Endothelial cell of umbilical vein (primary cell): ENCODE data around the gene STN1. TPM values are rescaled to one million over a fixed set of nuclear protein-coding genes. Genes with fewer than 3 reads are reported as not detected.

Experiments
- BruUV-seq: library from RNA; stranded (reverse); fragments of 400-500 nt; replicated peaks from 2 replicates; lab custom pipeline; 2021; lab: Mats Ljungman, UMichigan
- CTCF ChIA-PET: fragments of 300-600, 350-600 bp; sonication (Branson Sonifier 250); formaldehyde crosslinking; loops from one replicate; lab custom pipeline; 2021; ENCODE audit warnings: antibody characterized with exemption, inconsistent platforms; lab: Charles Lee
- POLR2A ChIA-PET: fragments of 300-600, 350-600 bp; sonication (Branson Sonifier 250); formaldehyde crosslinking; loops from one replicate; lab custom pipeline; 2021; ENCODE audit warnings: antibody characterized with exemption, inconsistent platforms; lab: Charles Lee
- DNase-seq: peaks from one replicate; pipeline ENCODE4 v3.0.0-alpha.2; 2011; ENCODE audit warnings: low read depth, low spot score
- FAIRE-seq: peaks from 2 replicates; lab custom pipeline; 2011; peaks lifted over from hg19 to GRCh38; lab: Jason Lieb, UNC
- H2AFZ ChIP-seq: 2 replicates; pipeline ENCODE4 v1.6.0; 2012; ENCODE audit warnings: low read depth, low read length, control low read depth, inconsistent platforms
- H3K27ac ChIP-seq: 2 replicates; pipeline ENCODE4 v1.5.1; 2011; ENCODE audit warnings: low read depth, mild to moderate bottlenecking, control low read depth, low read length, moderate library complexity; ENCODE audit not compliant: insufficient read depth
- H3K27me3 ChIP-seq, 2 experiments: 2 replicates each; pipeline versions ENCODE4 v1.6.0 to v1.6.1; 2011; ENCODE audit warnings: low read length in 2 of 2, mixed read lengths in 1 of 2; ENCODE audit not compliant: control insufficient read depth in 2 of 2, insufficient read depth in 2 of 2
- H3K36me3 ChIP-seq, 2 experiments: 2 replicates in 1 of 2; 3 replicates in 1 of 2; pipeline ENCODE4 v1.5.1; 2011; ENCODE audit warnings: low read length in 2 of 2, mild to moderate bottlenecking in 1 of 2, moderate library complexity in 1 of 2; ENCODE audit not compliant: control insufficient read depth in 2 of 2, insufficient read depth in 2 of 2; ENCODE audit errors: extremely low read depth in 1 of 2
- H3K4me1 ChIP-seq: 3 replicates; pipeline ENCODE4 v1.5.1; 2011; ENCODE audit warnings: mild to moderate bottlenecking, low read length; ENCODE audit not compliant: control insufficient read depth, insufficient read depth; ENCODE audit errors: extremely low read depth
- H3K4me2 ChIP-seq: 2 replicates; pipeline ENCODE4 v1.6.1; 2011; ENCODE audit warnings: low read length, control low read depth, mixed read lengths; ENCODE audit not compliant: insufficient read depth
- H3K4me3 ChIP-seq, 3 experiments: fragments of 200-600 bp in 1 of 3; sonication (generic), shearing (Covaris generic) in 1 of 3; replicated peaks in 1 of 3; 2 replicates each; pipeline ENCODE4 v1.5.1; 2011 to 2016; ENCODE audit warnings: control low read depth in 3 of 3, low read length in 3 of 3, mild to moderate bottlenecking in 2 of 3, inconsistent platforms in 1 of 3, low read depth in 1 of 3, moderate library complexity in 1 of 3; ENCODE audit not compliant: insufficient read depth in 1 of 3
- H3K79me2 ChIP-seq: 2 replicates; pipeline ENCODE4 v1.6.0; 2012; ENCODE audit warnings: low read length, inconsistent platforms; ENCODE audit not compliant: control insufficient read depth, insufficient read depth
- H3K9ac ChIP-seq: replicated peaks from 2 replicates; pipeline ENCODE3; 2011; ENCODE audit warnings: low read length, control low read depth; ENCODE audit not compliant: insufficient read depth; ENCODE audit errors: extremely low read depth
- H3K9me1 ChIP-seq: replicated peaks from 3 replicates; pipeline ENCODE4 v1.6.0; 2011; ENCODE audit warnings: mild to moderate bottlenecking, low read length; ENCODE audit not compliant: control insufficient read depth, insufficient read depth; ENCODE audit errors: extremely low read depth
- H3K9me3 ChIP-seq: replicated peaks from 2 replicates; pipeline ENCODE4 v1.5.1; 2012; ENCODE audit warnings: low read length, inconsistent platforms; ENCODE audit not compliant: control insufficient read depth, insufficient read depth
- H4K20me1 ChIP-seq: replicated peaks from 2 replicates; pipeline ENCODE3; 2011; ENCODE audit warnings: mild to moderate bottlenecking, low read length; ENCODE audit not compliant: control insufficient read depth, insufficient read depth; ENCODE audit errors: extremely low read depth
- EZH2 ChIP-seq: IDR thresholded peaks from 2 replicates; pipeline ENCODE4 v1.6.1; 2012; ENCODE audit warnings: borderline replicate concordance, low read depth, mild to moderate bottlenecking, moderate library complexity, low read length, inconsistent platforms; ENCODE audit not compliant: severe bottlenecking
- FOS ChIP-seq: IDR thresholded peaks from 2 replicates; pipeline ENCODE4 v1.6.1; 2011; ENCODE audit warnings: mild to moderate bottlenecking, low read length, moderate library complexity, borderline replicate concordance; ENCODE audit not compliant: insufficient read depth
- GATA2 ChIP-seq: IDR thresholded peaks from 2 replicates; pipeline ENCODE4 v1.7.0; 2011; ENCODE audit warnings: low read depth, mild to moderate bottlenecking, moderate library complexity, mixed read lengths, low read length; ENCODE audit not compliant: insufficient read length, insufficient read depth
- JUN ChIP-seq: IDR thresholded peaks from 2 replicates; pipeline ENCODE4 v1.6.1; 2011; ENCODE audit warnings: borderline replicate concordance, low read depth; ENCODE audit not compliant: insufficient read length, insufficient read depth
- MYC ChIP-seq: IDR thresholded peaks from one replicate; pipeline ENCODE4 v1.6.1; 2011; ENCODE audit warnings: mild to moderate bottlenecking, low read depth, low read length
- POLR2A ChIP-seq: IDR thresholded peaks from 2 replicates; pipeline ENCODE4 v1.6.1; 2012; ENCODE audit warnings: low read depth, mild to moderate bottlenecking, control low read depth, low read length
- POLR2AphosphoS5 ChIP-seq: IDR thresholded peaks from 2 replicates; pipeline ENCODE4 v1.6.1; 2012; ENCODE audit warnings: low read depth, mild to moderate bottlenecking, control low read depth, low read length, moderate library complexity; ENCODE audit not compliant: insufficient read depth
- dilution Hi-C: fragments of 300-500 bp; cut with MboI; formaldehyde crosslinking; loops from one replicate; pipeline ENCODE4 v1.15.0; 2019; ENCODE audit warnings: low sequenced_read_pairs; ENCODE audit not compliant: extremely low pct_ligation_motif_present
- intact Hi-C: fragments of 100-400 bp; cut with micrococcal nuclease; formaldehyde crosslinking; loops from one replicate; pipeline ENCODE4 v1.10.0; 2022
- polyA plus RNA-seq, 4 experiments: library from polyadenylated mRNA; depleted of rRNA in 3 of 4; stranded (reverse) in 3 of 4; unstranded in 1 of 4; fragments of >200 nt; gene quantifications; 2 replicates each; pipeline versions ENCODE4 v1.2.1 to v1.2.3, GENCODE V29; 2011 to 2012; ENCODE audit warnings: missing spikeins in 1 of 4
- total RNA-seq: library from RNA; stranded (reverse); gene quantifications from 2 replicates; pipeline ENCODE4 v1.2.3, GENCODE V29; 2021
- TF ChIP-seq, protein P1 (sequence below): IDR thresholded peaks from 2 replicates; pipeline ENCODE4 v1.6.1; 2011; ENCODE audit not compliant: insufficient read depth, insufficient read length
- TF ChIP-seq, protein P2 (sequence below), 2 donors: IDR thresholded peaks; 1 replicate in 1 of 2; 2 replicates in 1 of 2; pipeline ENCODE4 v1.5.1; 2011; ENCODE audit warnings: low read length in 2 of 2, mild to moderate bottlenecking in 2 of 2, moderate library complexity in 2 of 2, control low read depth in 1 of 2, inconsistent platforms in 1 of 2, low read depth in 1 of 2; ENCODE audit not compliant: insufficient read depth in 1 of 2; ENCODE audit errors: extremely low read depth in 1 of 2

Gene STN1
- total and polyA plus RNA-seq, 2 donors (not counting 3 experiments of a cell fraction or from before 2014, with no cell fraction given) = 10.8 to 15.3 TPM

DNA sequence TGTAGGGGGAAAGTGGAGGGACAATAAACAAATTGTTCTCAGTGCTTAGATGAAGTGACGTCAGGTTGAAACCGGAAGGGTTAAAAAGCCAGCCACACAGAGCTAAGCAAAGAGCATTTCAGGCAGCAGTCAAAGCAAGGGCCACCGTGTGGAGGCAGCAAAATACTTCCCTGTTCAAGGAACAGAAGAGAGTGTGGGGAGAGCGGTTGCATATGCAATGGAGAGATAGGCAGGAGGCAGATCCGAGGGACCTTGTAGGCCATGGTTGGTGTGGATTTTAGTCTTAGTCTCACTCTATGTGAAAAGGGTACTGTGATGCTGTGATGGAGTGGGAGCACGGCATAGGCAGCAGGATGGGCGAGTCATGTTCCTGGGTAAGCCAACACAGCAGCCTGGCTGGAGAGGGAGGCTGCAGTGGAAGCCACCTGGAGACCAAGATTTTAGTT, 3.8 kb upstream of the STN1 start:
- Histone ChIP-seq H3K27me3 (no peaks in the 10 kb centered on the region), H3K9ac (no peak overlapping the region), H3K9me1 (no peaks in the 10 kb centered on the region), H3K4me2 (no peak overlapping the region), H3K36me3 (no peaks in the 10 kb centered on the region), H3K27ac (no peak overlapping the region), H2AFZ (peak overlapping the region; percentile 88), H4K20me1 (no peaks in the 10 kb centered on the region), H3K4me1 (peaks cover 17% of the 10 kb centered on the region), H3K79me2 (peaks cover 3% of the 10 kb centered on the region), H3K4me3 (no peak overlapping the region), H3K9me3 (no peaks in the 10 kb centered on the region)
- ChIA-PET CTCF (interaction anchor here (0.8 to 1.3 kb wide), 9 partner anchors 10 to 113 kb away, joined by 3 to 7 read pairs (median 3); no protein-coding TSS in a partner anchor), POLR2A (interaction anchor here (0.6 kb wide), 1 partner anchor 10 kb away, joined by 3 read pairs; no protein-coding TSS in a partner anchor)
- FAIRE-seq (no peak), DNase-seq (peak; percentile 18)
- dilution Hi-C loops (no loop called here), intact Hi-C loops (no loop called here)
- BruUV-seq = no TSS peak
- TF ChIP-seq FOS (no peak), EZH2 (no peak), GATA2 (no peak)

DNA sequence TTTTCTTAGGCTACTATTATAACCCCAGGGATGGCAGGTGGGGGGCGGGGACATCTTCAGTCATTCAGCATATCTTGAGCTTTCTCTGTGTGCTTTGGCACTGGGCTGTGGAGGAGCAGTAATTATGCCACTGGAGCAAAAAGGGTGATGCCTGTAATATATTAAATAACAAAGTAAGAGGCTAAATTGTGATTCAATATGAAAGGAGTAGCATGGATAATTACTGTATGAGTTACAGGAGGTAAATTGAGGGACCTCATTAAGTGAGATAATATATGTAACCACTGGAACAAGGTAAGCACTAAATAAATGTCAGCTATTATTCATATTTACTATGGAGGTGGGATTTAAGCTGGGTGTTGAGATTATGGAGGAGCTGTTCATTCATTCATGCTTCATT, 3.3 kb upstream of the STN1 start:
- Histone ChIP-seq H2AFZ (no peak overlapping the region), H4K20me1 (no peaks in the 10 kb centered on the region), H3K9me3 (no peaks in the 10 kb centered on the region), H3K79me2 (peaks cover 3% of the 10 kb centered on the region), H3K4me2 (no peak overlapping the region), H3K4me3 (no peak overlapping the region), H3K27ac (no peak overlapping the region), H3K36me3 (no peaks in the 10 kb centered on the region), H3K9me1 (no peaks in the 10 kb centered on the region), H3K9ac (no peak overlapping the region), H3K4me1 (peaks cover 22% of the 10 kb centered on the region), H3K27me3 (no peaks in the 10 kb centered on the region)
- no TSS peak for BruUV-seq
- TF ChIP-seq MYC (no peak), POLR2AphosphoS5 (no peak), FOS (no peak), GATA2 (no peak), POLR2A (no peak), EZH2 (no peak), JUN (no peak)
- TF ChIP-seq, protein P1, sequence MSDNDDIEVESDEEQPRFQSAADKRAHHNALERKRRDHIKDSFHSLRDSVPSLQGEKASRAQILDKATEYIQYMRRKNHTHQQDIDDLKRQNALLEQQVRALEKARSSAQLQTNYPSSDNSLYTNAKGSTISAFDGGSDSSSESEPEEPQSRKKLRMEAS = no peak
- TF ChIP-seq, protein P2, sequence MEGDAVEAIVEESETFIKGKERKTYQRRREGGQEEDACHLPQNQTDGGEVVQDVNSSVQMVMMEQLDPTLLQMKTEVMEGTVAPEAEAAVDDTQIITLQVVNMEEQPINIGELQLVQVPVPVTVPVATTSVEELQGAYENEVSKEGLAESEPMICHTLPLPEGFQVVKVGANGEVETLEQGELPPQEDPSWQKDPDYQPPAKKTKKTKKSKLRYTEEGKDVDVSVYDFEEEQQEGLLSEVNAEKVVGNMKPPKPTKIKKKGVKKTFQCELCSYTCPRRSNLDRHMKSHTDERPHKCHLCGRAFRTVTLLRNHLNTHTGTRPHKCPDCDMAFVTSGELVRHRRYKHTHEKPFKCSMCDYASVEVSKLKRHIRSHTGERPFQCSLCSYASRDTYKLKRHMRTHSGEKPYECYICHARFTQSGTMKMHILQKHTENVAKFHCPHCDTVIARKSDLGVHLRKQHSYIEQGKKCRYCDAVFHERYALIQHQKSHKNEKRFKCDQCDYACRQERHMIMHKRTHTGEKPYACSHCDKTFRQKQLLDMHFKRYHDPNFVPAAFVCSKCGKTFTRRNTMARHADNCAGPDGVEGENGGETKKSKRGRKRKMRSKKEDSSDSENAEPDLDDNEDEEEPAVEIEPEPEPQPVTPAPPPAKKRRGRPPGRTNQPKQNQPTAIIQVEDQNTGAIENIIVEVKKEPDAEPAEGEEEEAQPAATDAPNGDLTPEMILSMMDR (IDR thresholded peaks at IDR 0.05; ENCODE audit: extremely low read depth in 1 of 2, insufficient read depth in 1 of 2, low read depth in 1 of 2, low read length in 2 of 2) = no peak
- intact Hi-C loops (no loop called here), dilution Hi-C loops (no loop called here)
- FAIRE-seq (no peak), DNase-seq (no peak)
- ChIA-PET POLR2A (no interaction called here), CTCF (interaction anchor here (0.8 to 1.3 kb wide), 8 partner anchors 10 to 113 kb away, joined by 3 to 7 read pairs (median 3); no protein-coding TSS in a partner anchor)
